ENCODE results near the gene RAPGEF1.

RAPGEF1 gene

DNA sequence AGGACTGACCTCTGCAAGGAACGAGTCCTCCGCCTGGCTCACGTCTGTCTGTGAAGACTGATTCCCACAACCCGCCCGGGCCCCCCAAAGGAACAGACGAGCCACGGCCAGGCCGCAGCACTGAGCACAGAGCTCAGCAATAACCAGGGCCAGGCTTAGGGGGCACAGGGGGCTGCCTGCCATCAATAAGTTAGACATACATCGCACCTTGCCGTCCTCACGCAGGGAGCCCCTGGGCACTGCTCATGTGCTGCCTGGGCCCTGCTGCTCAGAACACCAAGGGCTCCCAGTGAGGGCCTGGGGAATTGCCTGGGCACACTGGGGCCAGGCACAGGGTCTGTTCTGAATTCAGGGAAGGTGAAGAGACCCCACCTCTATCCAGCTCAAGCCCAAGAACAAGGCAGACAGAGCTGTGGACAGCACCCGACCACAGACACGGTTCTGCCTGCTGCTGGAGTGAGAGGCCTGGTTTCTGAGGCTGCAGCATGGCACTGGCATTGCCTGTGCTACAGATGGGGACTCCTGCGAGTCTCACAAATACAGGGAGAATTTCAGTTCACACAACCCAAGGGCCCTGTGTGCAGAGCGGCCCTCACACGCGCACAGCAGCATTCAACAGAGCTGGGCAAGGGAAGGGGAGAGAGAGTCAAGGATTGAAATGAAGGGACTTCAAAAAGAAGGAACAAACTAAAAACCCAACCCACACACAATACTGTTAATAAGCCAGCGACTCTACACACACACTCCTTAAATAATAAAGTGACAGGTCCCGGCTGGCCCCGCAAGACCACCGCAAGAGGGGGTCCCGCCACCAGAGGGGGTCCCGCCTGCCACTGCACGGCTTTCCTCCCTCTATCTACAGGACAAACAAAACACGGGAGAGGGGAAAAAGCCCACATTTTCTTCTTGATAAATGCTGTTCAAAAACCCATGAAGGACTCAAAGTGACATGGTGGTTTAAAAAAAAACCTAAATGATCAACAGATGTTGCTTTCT lies 162.6 kb downstream of the RAPGEF1 start (continued):
- TF ChIP-seq ZSCAN18 (tag by site-specific recombination; IDR thresholded peaks at IDR 0.05) = no peak
- no peak for TF ChIP-seq ZNF549 (tag by site-specific recombination; IDR thresholded peaks at IDR 0.05)
- TF ChIP-seq, protein P1, sequence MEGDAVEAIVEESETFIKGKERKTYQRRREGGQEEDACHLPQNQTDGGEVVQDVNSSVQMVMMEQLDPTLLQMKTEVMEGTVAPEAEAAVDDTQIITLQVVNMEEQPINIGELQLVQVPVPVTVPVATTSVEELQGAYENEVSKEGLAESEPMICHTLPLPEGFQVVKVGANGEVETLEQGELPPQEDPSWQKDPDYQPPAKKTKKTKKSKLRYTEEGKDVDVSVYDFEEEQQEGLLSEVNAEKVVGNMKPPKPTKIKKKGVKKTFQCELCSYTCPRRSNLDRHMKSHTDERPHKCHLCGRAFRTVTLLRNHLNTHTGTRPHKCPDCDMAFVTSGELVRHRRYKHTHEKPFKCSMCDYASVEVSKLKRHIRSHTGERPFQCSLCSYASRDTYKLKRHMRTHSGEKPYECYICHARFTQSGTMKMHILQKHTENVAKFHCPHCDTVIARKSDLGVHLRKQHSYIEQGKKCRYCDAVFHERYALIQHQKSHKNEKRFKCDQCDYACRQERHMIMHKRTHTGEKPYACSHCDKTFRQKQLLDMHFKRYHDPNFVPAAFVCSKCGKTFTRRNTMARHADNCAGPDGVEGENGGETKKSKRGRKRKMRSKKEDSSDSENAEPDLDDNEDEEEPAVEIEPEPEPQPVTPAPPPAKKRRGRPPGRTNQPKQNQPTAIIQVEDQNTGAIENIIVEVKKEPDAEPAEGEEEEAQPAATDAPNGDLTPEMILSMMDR (tag by site-specific recombination; IDR thresholded peaks at IDR 0.05) = no peak

- Histone ChIP-seq H3K27ac (ENCODE audit: extremely low read depth, low read depth, low read length) (no peak overlapping the region), H3K4me3 (ENCODE audit: low read depth, low read length) (no peak overlapping the region), H3K9me3 (ENCODE audit: control insufficient read depth, insufficient read depth, low read depth, low read length) (no peaks in the 10 kb centered on the region), H3K4me1 (ENCODE audit: control insufficient read depth, insufficient read depth, low read length) (no peaks in the 10 kb centered on the region), H3K36me3 (ENCODE audit: control insufficient read depth in 2 of 2, insufficient read depth in 1 of 2, low read length in 2 of 2) (peaks cover 0 to 31% of the 10 kb centered on the region in 2 experiments; a peak in 2 of 3 replicates)
- ChIA-PET CTCF (interaction anchor here (1.0 to 1.7 kb wide), 3 partner anchors 15 to 167 kb away, joined by 3 to 6 read pairs (median 4); no protein-coding TSS in a partner anchor), POLR2A (no interaction called here)
- TF ChIP-seq ZBTB20 (tag by site-specific recombination; IDR thresholded peaks at IDR 0.05) (no peak), REPIN1 (tag by site-specific recombination; IDR thresholded peaks at IDR 0.05; ENCODE audit: low read depth) (no peak), ZBTB48 (tag by site-specific recombination; IDR thresholded peaks at IDR 0.05) (no peak)
These were observed 163.7 kb downstream of the RAPGEF1 start for GRCh38 chr9:131575946-131576853.

DNA sequence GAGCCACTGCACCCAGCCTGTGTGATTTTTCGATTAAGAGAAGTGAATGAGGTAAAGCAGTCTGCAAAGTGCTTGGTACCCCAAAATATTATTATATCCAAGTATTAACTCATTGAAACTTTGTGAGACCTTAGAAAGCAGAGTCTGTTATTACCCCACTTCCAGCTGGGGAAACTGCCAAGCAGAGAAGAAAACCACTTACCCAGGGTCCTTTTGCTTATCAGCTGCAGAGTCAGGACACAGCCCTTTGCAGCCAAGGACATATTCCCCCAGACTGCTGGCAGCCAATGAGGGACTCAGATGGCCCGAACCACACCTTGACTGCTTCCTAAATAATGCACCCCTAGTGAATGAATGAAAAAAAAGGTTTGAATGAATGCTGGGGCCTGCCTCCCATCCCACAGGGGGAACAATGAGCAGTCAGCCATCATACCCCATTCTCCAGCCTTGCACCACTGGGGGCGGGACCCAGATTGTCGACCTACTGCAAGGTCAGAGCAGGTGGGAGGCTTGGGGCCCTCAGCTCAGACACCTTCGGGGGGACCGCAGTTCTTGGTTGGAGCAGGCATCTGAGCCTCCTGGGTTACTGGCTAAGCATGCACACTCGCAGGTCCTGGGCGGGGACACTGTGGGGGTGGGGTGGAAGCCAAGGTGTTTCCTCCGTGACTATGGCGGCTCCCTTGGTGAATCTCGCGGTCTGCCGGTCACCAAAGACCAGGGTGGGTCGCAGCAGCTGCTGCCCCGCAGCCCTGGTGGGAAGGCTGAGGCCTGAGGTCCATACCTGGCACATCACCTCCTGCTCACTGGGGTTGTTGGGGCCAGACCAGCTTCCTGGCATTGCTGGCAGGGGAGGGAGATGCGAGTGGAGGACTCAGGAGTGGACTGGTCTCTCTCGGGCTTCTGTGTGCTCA lies 164.9 kb downstream of the RAPGEF1 start:
- H3K36me3 ChIP-seq (ENCODE audit: control insufficient read depth in 2 of 2, insufficient read depth in 1 of 2, low read length in 2 of 2) = peaks cover 0 to 25% of the 10 kb centered on the region in 2 experiments; a peak in 2 of 3 replicates
- TF ChIP-seq ZNF26 (tag by site-specific recombination; IDR thresholded peaks at IDR 0.05) (no peak), PRDM6 (tag by site-specific recombination; IDR thresholded peaks at IDR 0.05) (no peak), IKZF3 (tag by site-specific recombination; IDR thresholded peaks at IDR 0.05) (no peak), ZNF544 (tag by site-specific recombination; IDR thresholded peaks at IDR 0.05) (no peak), ZEB2 (tag by site-specific recombination; IDR thresholded peaks at IDR 0.05) (no peak), BCL11B (tag by site-specific recombination; IDR thresholded peaks at IDR 0.05; ENCODE audit: low read depth) (no peak), ZNF785 (tag by site-specific recombination; IDR thresholded peaks at IDR 0.05) (no peak), ZNF48 (tag by site-specific recombination; IDR thresholded peaks at IDR 0.05) (no peak), BCL11A (tag by site-specific recombination; IDR thresholded peaks at IDR 0.05; ENCODE audit: low read depth) (no peak), ZNF37A (tag by site-specific recombination; IDR thresholded peaks at IDR 0.05) (no peak), ZNF510 (tag by site-specific recombination; IDR thresholded peaks at IDR 0.05; ENCODE audit: insufficient replicate concordance) (no peak), ZFP69B (tag by site-specific recombination; IDR thresholded peaks at IDR 0.05) (no peak), ZNF24 (tag by site-specific recombination; IDR thresholded peaks at IDR 0.05) (no peak)
- TF ChIP-seq, protein P2, sequence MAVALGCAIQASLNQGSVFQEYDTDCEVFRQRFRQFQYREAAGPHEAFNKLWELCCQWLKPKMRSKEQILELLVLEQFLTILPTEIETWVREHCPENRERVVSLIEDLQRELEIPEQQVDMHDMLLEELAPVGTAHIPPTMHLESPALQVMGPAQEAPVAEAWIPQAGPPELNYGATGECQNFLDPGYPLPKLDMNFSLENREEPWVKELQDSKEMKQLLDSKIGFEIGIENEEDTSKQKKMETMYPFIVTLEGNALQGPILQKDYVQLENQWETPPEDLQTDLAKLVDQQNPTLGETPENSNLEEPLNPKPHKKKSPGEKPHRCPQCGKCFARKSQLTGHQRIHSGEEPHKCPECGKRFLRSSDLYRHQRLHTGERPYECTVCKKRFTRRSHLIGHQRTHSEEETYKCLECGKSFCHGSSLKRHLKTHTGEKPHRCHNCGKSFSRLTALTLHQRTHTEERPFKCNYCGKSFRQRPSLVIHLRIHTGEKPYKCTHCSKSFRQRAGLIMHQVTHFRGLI (tag by site-specific recombination; IDR thresholded peaks at IDR 0.05) = no peak

More for the DNA sequence above, 164.9 kb downstream of the RAPGEF1 start:
- CTCF ChIA-PET = interaction anchor here (0.5 to 1.2 kb wide), 5 partner anchors 14 to 180 kb away, joined by 3 to 6 read pairs (median 3); no protein-coding TSS in a partner anchor
- Histone ChIP-seq H3K9me3 (ENCODE audit: control insufficient read depth, insufficient read depth, low read depth, low read length) (no peaks in the 10 kb centered on the region), H3K4me1 (ENCODE audit: control insufficient read depth, insufficient read depth, low read length) (no peaks in the 10 kb centered on the region), H3K4me3 (ENCODE audit: low read depth, low read length) (no peak overlapping the region), H3K27ac (ENCODE audit: extremely low read depth, low read depth, low read length) (no peak overlapping the region)
- POLR2A ChIA-PET = no interaction called here
